Breast epithelium (tissue), 3 donors: Measurements from ENCODE around the gene TAS2R30.

Source experiments
- CTCF ChIP-seq, 3 donors: fragments of 450-650 bp; IDR thresholded peaks; one replicate each; pipeline ENCODE4 v1.5.1; 2016 to 2017; ENCODE audit warnings: antibody characterized with exemption in 3 of 3, mild to moderate bottlenecking in 3 of 3, moderate library complexity in 3 of 3
- POLR2A ChIP-seq: fragments of 450-650 bp; IDR thresholded peaks from one replicate; pipeline ENCODE4 v1.6.1; 2016; ENCODE audit warnings: antibody characterized with exemption, mild to moderate bottlenecking, moderate library complexity
- POLR2AphosphoS5 ChIP-seq, 3 donors: sonication (generic); formaldehyde crosslinking; IDR thresholded peaks; one replicate each; pipeline ENCODE4 v1.6.1; 2017; ENCODE audit warnings: antibody characterized with exemption in 3 of 3

GRCh38 chr12:11143352-11143751, 8.9 kb upstream of the TAS2R30 start:
- TF ChIP-seq CTCF (IDR thresholded peaks at IDR 0.05) (no peak), POLR2A (no peak), POLR2AphosphoS5 (IDR thresholded peaks at IDR 0.05) (no peak)
